Heart right ventricle (tissue), 16 donors: ENCODE measurements around the gene PRIM1. TPM values are rescaled to one million over a fixed set of nuclear protein-coding genes. Genes with fewer than 3 reads are reported as not detected.
A peak's percentile ranks its signal among the peaks of the same experiment; 100 is the strongest.

Experiments
- ATAC-seq, 8 donors: fragments of 200-7000 bp; cut with Tn5 transposase; one replicate each; pipeline ENCODE4 v1.9.1; 2020; ENCODE audit warnings: mild to moderate bottlenecking in 8 of 8, moderate library complexity in 8 of 8, moderate number of reproducible peaks in 1 of 8
- DNase-seq, 2 donors: peaks; one replicate each; pipeline ENCODE4 v3.0.0-alpha.2; 2020
- H3K27ac ChIP-seq, 10 donors: fragments of 200-600 bp; sonication (generic) in 2 of 10; one replicate each; pipeline versions ENCODE4 v1.5.0 to v1.8.0; 2020 to 2022; ENCODE audit warnings: mild to moderate bottlenecking in 3 of 10
- H3K27me3 ChIP-seq, 7 donors: fragments of 200-600 bp; one replicate each; pipeline ENCODE4 v1.8.0; 2021 to 2022; ENCODE audit warnings: mild to moderate bottlenecking in 2 of 7
- H3K36me3 ChIP-seq, 9 donors: fragments of 200-600 bp; sonication (generic) in 1 of 9; one replicate each; pipeline versions ENCODE4 v1.5.0 to v1.8.0; 2020 to 2022; ENCODE audit warnings: mild to moderate bottlenecking in 2 of 9
- H3K4me1 ChIP-seq, 9 donors: fragments of 200-600 bp; sonication (generic) in 1 of 9; one replicate each; pipeline versions ENCODE4 v1.5.0 to v1.8.0; 2020 to 2022; ENCODE audit warnings: mild to moderate bottlenecking in 4 of 9
- H3K4me3 ChIP-seq, 10 donors: fragments of 200-600 bp; sonication (generic) in 2 of 10; one replicate each; pipeline versions ENCODE4 v1.5.0 to v1.8.0; 2020 to 2022; ENCODE audit warnings: mild to moderate bottlenecking in 7 of 10, moderate library complexity in 2 of 10
- H3K9me3 ChIP-seq, 11 donors: fragments of 200-600 bp in 10 of 11; sonication (generic) in 2 of 11; one replicate each; pipeline versions ENCODE4 v1.5.0 to v1.8.0; 2013 to 2022; ENCODE audit warnings: mild to moderate bottlenecking in 2 of 11, control low read depth in 1 of 11, moderate library complexity in 1 of 11
- WGBS, 2 donors: extraction: QIAGEN DNeasy Blood & Tissue Kit; methylation state at CpG; one replicate each; pipeline ENCODE4 v1.1.7; 2013; ENCODE audit warnings: inconsistent platforms in 1 of 2; 5-methylcytosine and 5-hydroxymethylcytosine counted together
- intact Hi-C, 10 donors: fragments of 100-400 bp; cut with DNase I; formaldehyde crosslinking; loops; one replicate each; pipeline versions ENCODE4 v1.11.1 to v1.14.2; 2022
- polyA plus RNA-seq, 2 donors: library from polyadenylated mRNA; stranded (reverse); fragments of 200-250 nt; gene quantifications; one replicate each; pipeline ENCODE4 v1.2.3, GENCODE V29; 2013
- total RNA-seq, 10 donors: library from RNA; stranded (reverse); fragmentation: NEBNext Ultra II Directional in 3 of 10; extraction: Animal tissue kit (Norgen Biotek cat#: 25700) in 3 of 10; gene quantifications; one replicate each; pipeline versions ENCODE4 v1.2.1 to v1.2.4, GENCODE V29; 2021 to 2023
- TF ChIP-seq, protein P1 (sequence below), 9 donors: fragments of 200-600 bp; sonication (generic) in 2 of 9; IDR thresholded peaks; one replicate each; pipeline versions ENCODE4 v1.5.0 to v1.8.0; 2021 to 2022; ENCODE audit warnings: antibody characterized with exemption in 9 of 9, mild to moderate bottlenecking in 5 of 9, moderate library complexity in 1 of 9
- donor health status: Arrhythmogenic right ventricular cardiomyopathy.
- donor health status: ischemic (EF 13 %, LVEDD 7.1; RV severe dilation, severe dysfunction).
- donor health status: healthy with polysubstance abuse.
- donor health status: DM: no; HTN: yes; CAD: no.
- donor health status: DM: no; HTN: no; CAD: no.
- donor health status: ischemic (EF 25% LVEDD 6.9; RV normal size, moderate dysfunction).
- donor health status: ischemic (EF 25% LVEDD 5.7; RV mildly dilated, moderate dysfunction).
- donor health status: healthy.
- donor health status: DM: yes; HTN: yes; CAD: no.
- donor health status: Ischemic cardiomyopathy.
- donor health status: ischemic (EF 35%, LVEDD 5.7; RV mildly dilated, moderate dysfunction).
- donor health status: nonischemic (EF 11% LVEDD 7.7; RV severe dilation, severe dysfunction).
- donor health status: DM: yes; HTN: yes; CAD: no.
- donor health status: PGD.
- donor health status: ischemic (EF 29% LVEDD 5.4; RV normal size, mild dysfunction).
- donor health status: nonischemic (EF 23%, LVEDD 6.1; RV moderate dilation, normal function).

The PRIM1 gene
- total and polyA plus RNA-seq, 12 donors: 1.8 to 4.7 (median 3.0) TPM

DNA sequence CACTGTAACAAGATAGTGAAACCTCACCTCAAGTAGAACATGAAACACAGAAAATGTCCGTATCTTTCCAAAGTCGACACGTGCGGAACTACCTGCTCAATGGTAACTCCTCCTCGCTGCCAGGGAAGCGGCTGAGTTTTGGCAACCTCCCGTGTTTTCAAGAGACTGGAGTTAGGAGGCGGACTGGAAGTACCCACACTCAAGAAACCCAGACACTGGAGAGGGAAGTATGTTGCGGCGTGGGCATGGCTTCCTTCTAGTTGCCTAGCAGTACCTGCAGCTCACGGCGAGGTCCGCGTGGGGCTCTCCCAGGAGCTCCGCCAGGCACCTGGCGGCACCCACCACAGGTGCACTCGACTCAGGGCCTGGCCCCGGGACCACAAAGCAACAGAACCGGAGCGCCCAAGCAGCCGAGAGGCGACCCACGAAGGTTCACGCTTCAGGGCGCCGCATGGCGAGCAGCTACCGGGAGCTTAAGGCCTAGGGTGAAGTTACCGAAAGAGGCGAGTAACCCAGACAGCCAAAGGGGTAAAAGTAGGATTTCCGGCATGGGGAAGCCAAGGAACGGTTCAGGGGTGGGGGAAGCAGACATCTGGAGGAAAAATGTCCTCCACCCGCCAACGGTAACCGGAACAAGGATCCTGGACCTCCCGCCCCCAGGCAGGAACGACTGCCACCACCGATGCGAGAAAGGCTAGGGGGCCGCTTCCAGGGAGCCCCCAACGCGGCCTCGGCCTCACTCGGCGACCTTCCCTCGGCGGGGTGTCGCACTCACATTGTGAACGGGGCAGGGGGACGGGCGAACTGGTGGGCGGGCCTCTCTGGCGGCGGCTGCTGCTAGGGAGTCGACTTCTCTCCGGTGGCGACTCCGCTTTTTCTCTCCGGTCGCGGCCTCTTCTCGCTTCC, 64.6 kb downstream of the PRIM1 start:
- Histone ChIP-seq H3K27me3 (no peaks in the 10 kb centered on the region), H3K9me3 (no peaks in the 10 kb centered on the region), H3K4me3 (peak overlapping the region; percentile 78 to 99 (median 90)), H3K36me3 (peaks cover 0 to 18% (median 0%) of the 10 kb centered on the region in 9 donors), H3K27ac (peak overlapping the region; percentile 93 to 100 (median 98)), H3K4me1 (peaks cover 5 to 55% (median 51%) of the 10 kb centered on the region in 9 donors)
- TF ChIP-seq, protein P1, sequence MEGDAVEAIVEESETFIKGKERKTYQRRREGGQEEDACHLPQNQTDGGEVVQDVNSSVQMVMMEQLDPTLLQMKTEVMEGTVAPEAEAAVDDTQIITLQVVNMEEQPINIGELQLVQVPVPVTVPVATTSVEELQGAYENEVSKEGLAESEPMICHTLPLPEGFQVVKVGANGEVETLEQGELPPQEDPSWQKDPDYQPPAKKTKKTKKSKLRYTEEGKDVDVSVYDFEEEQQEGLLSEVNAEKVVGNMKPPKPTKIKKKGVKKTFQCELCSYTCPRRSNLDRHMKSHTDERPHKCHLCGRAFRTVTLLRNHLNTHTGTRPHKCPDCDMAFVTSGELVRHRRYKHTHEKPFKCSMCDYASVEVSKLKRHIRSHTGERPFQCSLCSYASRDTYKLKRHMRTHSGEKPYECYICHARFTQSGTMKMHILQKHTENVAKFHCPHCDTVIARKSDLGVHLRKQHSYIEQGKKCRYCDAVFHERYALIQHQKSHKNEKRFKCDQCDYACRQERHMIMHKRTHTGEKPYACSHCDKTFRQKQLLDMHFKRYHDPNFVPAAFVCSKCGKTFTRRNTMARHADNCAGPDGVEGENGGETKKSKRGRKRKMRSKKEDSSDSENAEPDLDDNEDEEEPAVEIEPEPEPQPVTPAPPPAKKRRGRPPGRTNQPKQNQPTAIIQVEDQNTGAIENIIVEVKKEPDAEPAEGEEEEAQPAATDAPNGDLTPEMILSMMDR (IDR thresholded peaks at IDR 0.05): peak in 1 of 9 donors; percentile 8
- intact Hi-C loops: loop anchor here in 7 of 10 donors (1.0 to 5.0 kb wide), 7 partner anchors 35 to 43 kb away; partner anchors contain the start of genes ATP5F1B (in 6 of the 7) and NACA (in 3 of the 7)
- peak; percentile 14 to 77 (median 67) for ATAC-seq
- WGBS, 2 donors: 0% methylated on average over 53 to 62 of the region's 62 CpGs
- peak; percentile 45 to 46 for DNase-seq

DNA sequence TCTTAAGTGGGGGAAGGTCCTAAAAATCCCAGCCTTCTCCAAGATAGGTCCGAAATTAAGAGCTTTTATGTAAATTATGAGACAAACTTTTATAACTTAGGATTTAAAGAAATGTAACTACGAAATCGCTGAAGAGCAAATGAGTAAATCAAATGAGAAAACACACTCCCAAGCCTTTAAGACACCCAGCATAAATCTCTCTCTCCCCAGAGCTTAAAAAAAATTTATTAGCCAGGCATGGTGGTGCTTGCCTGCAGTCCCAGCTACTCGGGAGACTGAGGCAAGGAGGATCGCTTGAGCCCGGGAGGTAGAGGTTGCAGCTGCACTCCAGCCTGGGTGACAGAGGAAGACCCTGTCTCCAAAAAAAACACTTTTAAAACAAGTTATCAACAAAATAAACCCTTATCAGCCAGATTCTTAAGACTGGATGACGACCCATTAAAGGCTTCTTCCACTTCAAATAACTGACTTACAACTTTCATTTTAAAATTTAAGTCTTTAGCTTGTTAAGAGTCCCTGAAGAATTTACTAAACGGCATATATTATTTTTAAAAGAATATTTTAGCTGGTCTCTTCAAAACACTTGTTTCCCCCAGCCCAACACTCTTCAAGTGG, 67.3 kb downstream of the PRIM1 start:
- Histone ChIP-seq H3K9me3 (no peaks in the 10 kb centered on the region), H3K4me1 (peaks cover 5 to 78% (median 68%) of the 10 kb centered on the region in 9 donors), H3K4me3 (peak overlapping the region in 8 of 10 donors; percentile 8 to 99 (median 56)), H3K27ac (peak overlapping the region in 7 of 10 donors; percentile 1 to 99 (median 18)), H3K27me3 (no peaks in the 10 kb centered on the region), H3K36me3 (peaks cover 0 to 36% (median 0%) of the 10 kb centered on the region in 9 donors)
- TF ChIP-seq, protein P1 (IDR thresholded peaks at IDR 0.05): no peak
- ATAC-seq (no peak), DNase-seq (no peak)
- 37 to 45% methylated on average over 8 of the region's 8 CpGs for WGBS, 2 donors
- intact Hi-C loops: loop anchor here in 5 of 10 donors (5.0 kb wide), 2 partner anchors 37 to 38 kb away; partner anchors contain the start of gene ATP5F1B (in 4 of the 5)

DNA sequence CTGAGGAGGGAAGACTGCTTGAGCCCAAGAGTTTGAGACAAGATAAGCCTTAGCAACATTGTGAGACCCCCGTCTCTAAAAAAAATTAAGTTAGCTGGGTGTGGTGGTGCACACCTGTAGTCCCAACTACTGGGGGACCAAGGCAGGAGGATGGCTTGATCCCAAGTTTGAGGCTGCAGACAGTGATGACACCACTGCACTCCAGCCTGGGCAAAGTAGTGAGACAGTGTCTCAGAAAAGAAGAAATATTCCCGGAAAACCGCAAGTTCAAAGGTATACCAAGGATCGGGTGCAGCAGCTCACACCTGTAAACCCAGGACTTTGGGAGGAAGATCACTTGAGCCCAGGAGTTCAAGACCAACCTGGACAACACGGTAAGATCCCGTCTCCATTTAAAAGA, 69.8 kb downstream of the PRIM1 start:
- intact Hi-C loops: no loop called here
- WGBS, 2 donors: 91 to 94% methylated on average over 6 of the region's 6 CpGs
- ATAC-seq (no peak), DNase-seq (no peak)
- TF ChIP-seq, protein P1 (IDR thresholded peaks at IDR 0.05): no peak
- Histone ChIP-seq H3K36me3 (peaks cover 0 to 49% (median 0%) of the 10 kb centered on the region in 9 donors), H3K9me3 (no peaks in the 10 kb centered on the region), H3K27ac (peak overlapping the region in 1 of 10 donors; percentile 0), H3K27me3 (no peaks in the 10 kb centered on the region), H3K4me3 (no peak overlapping the region), H3K4me1 (peaks cover 5 to 94% (median 82%) of the 10 kb centered on the region in 9 donors)

Other genes with a start within 250 kb of the PRIM1 start
- 10 to 100 TPM; 24.5 to 39.6 (median 31.5) TPM for gene RBMS2, start 230.5 kb downstream of the PRIM1 start, total RNA-seq
- 10 to 100 TPM in 1 of 2 donors, 1 to 10 TPM in 1; 6.4 to 13.5 TPM for gene RBMS2, start 230.5 kb downstream of the PRIM1 start, polyA plus RNA-seq
- 10 to 100 TPM; 28.7 to 58.7 (median 42.6) TPM for gene BAZ2A, start 122.0 kb downstream of the PRIM1 start, total RNA-seq
- gene BAZ2A, start 122.0 kb downstream of the PRIM1 start, polyA plus RNA-seq: 10 to 100 TPM in 1 of 2 donors, 1 to 10 TPM in 1; 8.8 to 52.4 TPM
- 1,000 to 10,000 TPM; 2,092 to 3,612 (median 3,330) TPM for gene ATP5F1B, start 106.3 kb downstream of the PRIM1 start, total RNA-seq
- gene ATP5F1B, start 106.3 kb downstream of the PRIM1 start, polyA plus RNA-seq: 1,000 to 10,000 TPM; 1,003 to 1,981 TPM
- gene PTGES3, start 64.0 kb downstream of the PRIM1 start, total RNA-seq: 100 to 1,000 TPM in 9 of 10 donors, 10 to 100 TPM in 1; 100.0 to 139 (median 110) TPM
- 10 to 100 TPM; 43.7 to 92.3 TPM for gene PTGES3, start 64.0 kb downstream of the PRIM1 start, polyA plus RNA-seq
- gene NACA, start 27.0 kb downstream of the PRIM1 start, total RNA-seq: 100 to 1,000 TPM; 476 to 727 (median 613) TPM
- 1,000 to 10,000 TPM; 1,105 to 1,249 TPM for gene NACA, start 27.0 kb downstream of the PRIM1 start, polyA plus RNA-seq
- gene HSD17B6, start 11.0 kb upstream of the PRIM1 start, total RNA-seq: under 1 TPM in 2 of 10 donors, not detected in 8; 0.15 to 0.42 TPM
- gene HSD17B6, start 11.0 kb upstream of the PRIM1 start, polyA plus RNA-seq: under 1 TPM in 1 of 2 donors, not detected in 1; 0.13 TPM
- under 1 TPM in 2 of 10 donors, not detected in 8; 0.14 to 0.28 TPM for gene SDR9C7, start 182.1 kb upstream of the PRIM1 start, total RNA-seq
- under 1 TPM; 0.04 to 0.29 TPM for gene SDR9C7, start 182.1 kb upstream of the PRIM1 start, polyA plus RNA-seq
- gene RDH16, start 205.3 kb upstream of the PRIM1 start, total RNA-seq: under 1 TPM in 8 of 10 donors, not detected in 2; 0.12 to 0.32 (median 0.23) TPM
- under 1 TPM; 0.12 to 0.59 TPM for gene RDH16, start 205.3 kb upstream of the PRIM1 start, polyA plus RNA-seq